ENCODE measurements around the gene IPO5. TPM values are rescaled to one million over a fixed set of nuclear protein-coding genes. Genes with fewer than 3 reads are reported as not detected.

IPO5 gene
- total RNA-seq, 8 experiments from 2014 or later = 80.4 to 173 (median 129) TPM

- Histone ChIP-seq H3K4me1 (replicated peaks in 1 of 2) (peaks cover 0 to 4% of the 10 kb centered on the region in 2 donors), H3K27ac (no peak overlapping the region), H3K4me3 (no peak overlapping the region)
- 56 to 98% (median 87%) methylated on average over 3 to 6 of the region's 6 CpGs for WGBS, 10 experiments
- in situ Hi-C loops (cut with MboI; ENCODE audit: low pct_unique_long_range_greater_than_20kb in 2 of 9, low sequenced_read_pairs in 9 of 9, unreplicated experiment in 9 of 9) = no loop called here
- ATAC-seq (replicated peaks in 6 of 8) = no peak
Observed at GRCh38 chr13:98052412-98052811, 98.9 kb downstream of the IPO5 start.

DNA sequence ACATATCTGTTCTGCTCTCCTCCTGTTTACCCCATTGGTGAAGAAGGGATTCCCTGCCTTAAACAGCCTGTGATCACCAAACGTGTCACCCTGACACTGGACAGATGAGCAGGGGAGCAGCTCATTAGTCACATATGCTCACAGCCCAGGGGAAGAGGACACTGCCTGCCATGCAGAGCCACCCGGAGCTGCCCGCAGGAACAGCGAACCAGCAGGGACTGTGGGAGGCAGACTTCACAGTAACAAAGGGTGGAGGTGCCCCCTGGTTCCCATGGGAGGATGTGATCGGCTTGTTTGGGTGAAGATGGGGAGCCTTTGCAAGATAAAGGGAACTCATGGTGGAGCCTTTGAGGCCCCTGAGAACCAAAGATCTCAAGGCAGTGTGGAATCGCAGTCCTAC lies 100.8 kb downstream of the IPO5 start:
- 40 to 100% (median 61%) methylated on average over 1 to 4 of the region's 6 CpGs; no CpG with 5 or more reads in 5 of the 10 experiments for WGBS, 10 experiments
- no peak for ATAC-seq (replicated peaks in 6 of 8)
- in situ Hi-C loops (cut with MboI; ENCODE audit: low pct_unique_long_range_greater_than_20kb in 2 of 9, low sequenced_read_pairs in 9 of 9, unreplicated experiment in 9 of 9) = no loop called here
- Histone ChIP-seq H3K4me3 (no peak overlapping the region), H3K27ac (no peak overlapping the region), H3K4me1 (replicated peaks in 1 of 2) (no peaks in the 10 kb centered on the region)

DNA sequence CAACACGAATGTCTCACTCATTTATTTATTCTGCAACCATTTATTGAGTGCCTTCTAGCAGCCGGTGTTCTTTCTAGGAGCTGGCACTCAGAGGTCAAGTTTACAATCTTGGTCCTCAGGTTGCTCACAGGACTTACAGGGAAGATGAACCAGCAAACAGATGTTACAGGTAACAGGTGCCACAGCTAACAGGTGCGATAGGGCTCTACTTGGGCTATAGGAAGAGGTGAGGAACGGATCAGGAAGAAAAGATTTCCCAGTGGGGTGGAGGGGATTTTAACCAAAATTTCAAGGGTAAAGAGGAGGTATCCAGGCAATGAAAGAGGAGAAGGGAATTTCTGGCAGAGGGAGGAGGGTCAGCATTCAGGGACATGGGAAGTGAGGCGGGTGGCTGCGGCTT lies 102.1 kb downstream of the IPO5 start:
- 69 to 100% (median 90%) methylated on average over 2 to 6 of the region's 6 CpGs; no CpG with 5 or more reads in 1 of the 10 experiments for WGBS, 10 experiments
- ATAC-seq (replicated peaks in 6 of 8) = no peak
- Histone ChIP-seq H3K27ac (no peak overlapping the region), H3K4me1 (replicated peaks in 1 of 2) (no peaks in the 10 kb centered on the region), H3K4me3 (no peak overlapping the region)
- in situ Hi-C loops (cut with MboI; ENCODE audit: low pct_unique_long_range_greater_than_20kb in 2 of 9, low sequenced_read_pairs in 9 of 9, unreplicated experiment in 9 of 9) = no loop called here

DNA sequence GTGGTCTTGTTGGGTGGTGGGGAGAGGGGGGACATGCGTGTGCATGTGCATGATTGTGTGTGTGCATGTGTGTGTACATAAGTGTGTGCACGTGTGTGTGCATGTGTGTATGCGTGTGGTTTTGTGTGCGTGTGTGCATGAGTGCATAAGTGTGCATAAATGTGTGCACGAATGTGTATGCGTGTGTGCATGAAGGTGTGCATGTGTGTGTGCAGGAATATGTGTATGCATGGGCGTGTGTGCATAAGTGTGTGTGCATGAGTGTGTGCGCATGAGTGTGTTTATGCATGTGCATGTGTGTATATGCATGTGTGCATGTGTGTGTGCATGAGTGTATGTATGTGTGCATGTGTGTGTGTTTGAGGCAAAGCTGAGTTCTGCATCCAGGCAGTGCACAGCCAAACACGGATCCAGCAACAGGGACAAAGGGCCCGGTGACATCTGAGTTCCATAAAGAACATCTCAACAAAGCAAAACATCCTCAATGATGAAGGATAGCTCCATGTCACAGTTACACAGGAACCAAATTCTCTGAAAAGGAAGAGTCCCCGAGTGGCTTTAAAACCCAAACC lies 103.5 kb downstream of the IPO5 start:
- no peak for ATAC-seq (replicated peaks in 6 of 8)
- Histone ChIP-seq H3K27ac (no peak overlapping the region), H3K4me1 (replicated peaks in 1 of 2) (no peaks in the 10 kb centered on the region), H3K4me3 (no peak overlapping the region)
- WGBS, 10 experiments = 49 to 100% (median 82%) methylated on average over 1 to 11 of the region's 11 CpGs
- in situ Hi-C loops (cut with MboI; ENCODE audit: low pct_unique_long_range_greater_than_20kb in 2 of 9, low sequenced_read_pairs in 9 of 9, unreplicated experiment in 9 of 9) = no loop called here

- Histone ChIP-seq H3K4me1 (replicated peaks in 1 of 2) (no peaks in the 10 kb centered on the region), H3K27ac (no peak overlapping the region), H3K4me3 (no peak overlapping the region)
- ATAC-seq (replicated peaks in 6 of 8) = no peak
- 55 to 100% (median 75%) methylated on average over 1 to 5 of the region's 7 CpGs; no CpG with 5 or more reads in 4 of the 10 experiments for WGBS, 10 experiments
- in situ Hi-C loops (cut with MboI; ENCODE audit: low pct_unique_long_range_greater_than_20kb in 2 of 9, low sequenced_read_pairs in 9 of 9, unreplicated experiment in 9 of 9) = no loop called here
Observed at GRCh38 chr13:98059276-98059675, 105.8 kb downstream of the IPO5 start.

DNA sequence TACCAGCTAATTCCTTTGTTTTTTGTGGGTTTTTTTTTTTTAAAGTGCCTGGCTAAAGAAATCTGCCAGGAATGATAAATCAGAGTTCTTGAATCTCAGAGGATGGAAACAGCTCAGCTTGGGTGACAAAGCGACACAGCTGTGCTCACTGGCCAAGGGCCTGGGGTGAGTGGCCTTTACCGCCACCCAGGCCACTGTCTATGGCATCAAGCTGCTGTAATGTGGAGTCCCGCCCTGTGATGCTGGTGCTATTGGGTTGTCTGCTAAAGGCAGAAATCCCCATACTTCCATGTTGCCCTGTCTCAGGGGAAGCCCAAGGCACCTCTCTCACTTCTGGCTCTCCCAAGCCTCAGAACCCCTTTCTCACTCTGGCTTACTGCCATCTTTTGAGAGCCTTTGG lies 106.8 kb downstream of the IPO5 start:
- WGBS, 10 experiments = 94 to 100% (median 100%) methylated on average over 1 to 2 of the region's 3 CpGs; no CpG with 5 or more reads in 6 of the 10 experiments
- ATAC-seq (replicated peaks in 6 of 8) = no peak
- H3K4me3 ChIP-seq = no peak overlapping the region
- no peak overlapping the region for H3K27ac ChIP-seq
- no peaks in the 10 kb centered on the region for H3K4me1 ChIP-seq (replicated peaks in 1 of 2)
- in situ Hi-C loops (cut with MboI; ENCODE audit: low pct_unique_long_range_greater_than_20kb in 2 of 9, low sequenced_read_pairs in 9 of 9, unreplicated experiment in 9 of 9) = no loop called here

- no peak for ATAC-seq (replicated peaks in 6 of 8)
- WGBS, 10 experiments = 57 to 93% (median 88%) methylated on average over 1 of the region's 1 CpG; no CpG with 5 or more reads in 6 of the 10 experiments
- in situ Hi-C loops (cut with MboI; ENCODE audit: low pct_unique_long_range_greater_than_20kb in 2 of 9, low sequenced_read_pairs in 9 of 9, unreplicated experiment in 9 of 9) = no loop called here
- Histone ChIP-seq H3K4me3 (no peak overlapping the region), H3K4me1 (replicated peaks in 1 of 2) (no peaks in the 10 kb centered on the region), H3K27ac (no peak overlapping the region)
Observed at GRCh38 chr13:98065468-98065867, 112.0 kb downstream of the IPO5 start.

DNA sequence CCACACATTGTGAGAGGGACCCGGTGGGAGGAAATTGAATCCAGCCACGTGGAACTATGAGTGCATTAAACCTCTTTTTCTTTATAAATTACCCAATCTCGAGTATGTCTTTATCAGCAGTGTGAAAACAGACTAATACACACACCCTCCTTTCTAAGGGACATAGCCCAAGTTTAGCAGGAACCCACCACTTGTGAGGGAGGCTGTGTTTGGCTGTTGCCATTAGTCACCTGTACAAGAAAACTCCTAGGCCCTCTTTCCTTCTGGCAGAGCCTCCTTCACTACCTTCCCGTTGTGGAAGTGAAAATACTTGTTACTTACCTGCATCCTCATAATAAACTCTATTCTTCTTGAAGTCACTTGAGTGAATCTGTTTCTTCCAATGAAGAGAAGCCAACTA lies 113.2 kb downstream of the IPO5 start:
- in situ Hi-C loops (cut with MboI; ENCODE audit: low pct_unique_long_range_greater_than_20kb in 2 of 9, low sequenced_read_pairs in 9 of 9, unreplicated experiment in 9 of 9) = no loop called here
- 16 to 100% (median 73%) methylated on average over 1 to 4 of the region's 4 CpGs; no CpG with 5 or more reads in 3 of the 10 experiments for WGBS, 10 experiments
- Histone ChIP-seq H3K4me3 (no peak overlapping the region), H3K4me1 (replicated peaks in 1 of 2) (no peaks in the 10 kb centered on the region), H3K27ac (no peak overlapping the region)
- ATAC-seq (replicated peaks in 6 of 8) = no peak

- no peaks in the 10 kb centered on the region for H3K4me1 ChIP-seq (replicated peaks in 1 of 2)
- no peak for ATAC-seq (replicated peaks in 6 of 8)
- in situ Hi-C loops (cut with MboI; ENCODE audit: low pct_unique_long_range_greater_than_20kb in 2 of 9, low sequenced_read_pairs in 9 of 9, unreplicated experiment in 9 of 9) = no loop called here
- H3K27ac ChIP-seq = no peak overlapping the region
- no peak overlapping the region for H3K4me3 ChIP-seq
- 47 to 90% (median 79%) methylated on average over 2 to 9 of the region's 9 CpGs; no CpG with 5 or more reads in 3 of the 10 experiments for WGBS, 10 experiments
Observed at GRCh38 chr13:98068521-98068920, 115.0 kb downstream of the IPO5 start.

- H3K4me3 ChIP-seq = no peak overlapping the region
- in situ Hi-C loops (cut with MboI; ENCODE audit: low pct_unique_long_range_greater_than_20kb in 2 of 9, low sequenced_read_pairs in 9 of 9, unreplicated experiment in 9 of 9) = no loop called here
- peak in 1 of 8 experiments; percentile 57 for ATAC-seq (replicated peaks in 6 of 8)
- no peaks in the 10 kb centered on the region for H3K4me1 ChIP-seq (replicated peaks in 1 of 2)
- H3K27ac ChIP-seq = no peak overlapping the region
- WGBS, 10 experiments = 0 to 89% (median 85%) methylated on average over 1 of the region's 1 CpG; no CpG with 5 or more reads in 4 of the 10 experiments
Observed at GRCh38 chr13:98069985-98070384, 116.5 kb downstream of the IPO5 start.

DNA sequence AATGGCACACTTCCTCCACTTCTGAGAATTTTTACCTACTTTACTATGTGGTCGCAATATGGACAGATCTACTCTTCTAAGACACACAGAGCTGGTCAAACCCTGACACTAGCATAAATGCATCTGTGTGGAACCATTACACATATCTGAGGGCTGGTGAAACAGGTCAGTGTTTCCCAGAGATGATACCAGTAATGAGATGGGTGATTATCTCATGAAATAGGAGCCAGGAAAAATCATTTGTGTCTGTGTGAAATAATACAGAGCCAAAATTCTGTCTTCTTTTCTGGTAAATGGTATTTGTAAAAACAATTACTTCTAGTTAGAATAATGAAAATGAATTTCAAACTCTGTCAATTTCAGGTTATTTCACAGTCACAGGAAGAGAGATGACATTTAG lies 117.8 kb downstream of the IPO5 start:
- Histone ChIP-seq H3K27ac (no peak overlapping the region), H3K4me1 (replicated peaks in 1 of 2) (no peaks in the 10 kb centered on the region), H3K4me3 (no peak overlapping the region)
- WGBS, 10 experiments = 67 to 100% (median 100%) methylated on average over 1 of the region's 1 CpG; no CpG with 5 or more reads in 3 of the 10 experiments
- in situ Hi-C loops (cut with MboI; ENCODE audit: low pct_unique_long_range_greater_than_20kb in 2 of 9, low sequenced_read_pairs in 9 of 9, unreplicated experiment in 9 of 9) = no loop called here
- no peak for ATAC-seq (replicated peaks in 6 of 8)

- Histone ChIP-seq H3K4me3 (no peak overlapping the region), H3K4me1 (replicated peaks in 1 of 2) (no peaks in the 10 kb centered on the region), H3K27ac (no peak overlapping the region)
- WGBS, 10 experiments = 0 to 100% (median 92%) methylated on average over 1 to 2 of the region's 2 CpGs; no CpG with 5 or more reads in 5 of the 10 experiments
- ATAC-seq (replicated peaks in 6 of 8) = no peak
- in situ Hi-C loops (cut with MboI; ENCODE audit: low pct_unique_long_range_greater_than_20kb in 2 of 9, low sequenced_read_pairs in 9 of 9, unreplicated experiment in 9 of 9) = no loop called here
Observed at GRCh38 chr13:98072476-98072875, 119.0 kb downstream of the IPO5 start.

Measured in motor neuron (in vitro differentiated cells).